Mesodermal cell (in vitro differentiated cells): ENCODE results near the gene CAMK2A. TPM values are rescaled to one million over a fixed set of nuclear protein-coding genes. Genes with fewer than 3 reads are reported as not detected.

Experiments used
- H3K27ac ChIP-seq: 2 replicates; pipeline ENCODE4 v1.7.0; 2013; ENCODE audit warnings: mild to moderate bottlenecking, low read depth, low read length, moderate library complexity; ENCODE audit not compliant: severe bottlenecking
- H3K36me3 ChIP-seq: 2 replicates; pipeline ENCODE4 v1.7.1; 2013; ENCODE audit warnings: mild to moderate bottlenecking, low read length, moderate library complexity; ENCODE audit not compliant: control insufficient read depth, insufficient read depth
- H3K4me1 ChIP-seq: one replicate; pipeline ENCODE4 v1.7.1; 2013; ENCODE audit warnings: mild to moderate bottlenecking, low read length; ENCODE audit not compliant: insufficient read depth, control insufficient read depth, poor library complexity, severe bottlenecking
- H3K4me3 ChIP-seq: 2 replicates; pipeline ENCODE4 v1.7.0; 2013; ENCODE audit warnings: low read length, control low read depth, mild to moderate bottlenecking; ENCODE audit not compliant: insufficient read depth, poor library complexity, severe bottlenecking; ENCODE audit errors: extremely low read depth
- H3K9me3 ChIP-seq: 2 replicates; pipeline ENCODE4 v1.7.1; 2013; ENCODE audit warnings: mild to moderate bottlenecking, low read length, moderate library complexity; ENCODE audit not compliant: control insufficient read depth
- WGBS, 2 experiments: methylation state at CpG; one replicate each; pipeline ENCODE4 v1.1.5; 2013; ENCODE audit warnings: missing lambda C conversion rate in 2 of 2; ENCODE audit not compliant: insufficient coverage in 2 of 2; 5-methylcytosine and 5-hydroxymethylcytosine counted together
- polyA plus RNA-seq, 2 experiments: library from polyadenylated mRNA; stranded (reverse); fragments of 50-300 nt; gene quantifications; one replicate each; pipeline ENCODE4 v1.2.3, GENCODE V29; 2013

The CAMK2A gene
- polyA plus RNA-seq (2013, experiment 1 of 2) = 1.5 TPM
- polyA plus RNA-seq (2013, experiment 2 of 2) = 1.5 TPM

DNA sequence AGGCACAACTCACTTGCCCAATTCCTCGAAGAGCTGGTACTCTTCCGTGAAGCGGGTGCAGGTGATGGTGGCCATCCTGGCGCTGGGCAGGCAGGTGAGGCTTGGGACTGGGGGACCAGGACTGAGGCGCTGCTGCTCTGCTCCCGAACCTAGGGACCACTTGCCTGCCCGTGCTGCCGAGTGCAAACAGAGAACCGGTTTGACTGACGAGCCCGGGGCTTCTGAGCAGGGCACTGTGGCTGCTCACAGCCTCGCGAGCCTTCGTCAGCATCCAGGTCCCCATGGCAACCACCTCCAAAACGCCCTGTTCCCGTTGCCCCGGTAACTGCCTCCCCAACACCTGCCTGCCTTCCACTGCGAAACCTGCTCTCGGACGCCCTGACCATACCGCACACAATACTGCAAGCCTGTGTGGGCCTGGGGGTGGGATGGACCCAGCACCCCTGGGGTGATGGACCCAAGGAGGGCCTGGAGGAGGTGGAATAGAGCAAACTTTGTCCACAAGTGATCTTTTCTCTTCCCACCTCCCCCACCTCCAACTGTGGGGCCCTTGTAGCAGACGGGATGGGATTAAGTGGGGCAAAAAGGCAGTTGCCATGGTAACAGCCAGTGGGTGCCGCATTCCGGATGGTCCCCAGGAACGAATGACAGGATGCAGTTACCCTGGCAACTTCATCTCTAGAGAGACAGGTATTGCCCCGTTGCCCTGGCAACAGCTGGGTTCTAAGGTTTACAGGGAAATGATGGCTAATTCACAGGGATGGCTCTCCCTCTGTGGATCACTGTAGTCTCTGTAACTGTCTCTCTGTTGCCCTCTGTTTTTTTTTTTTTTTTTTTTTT lies at the start of gene CAMK2A:
TSS of gene CAMK2A (minus strand) at position 223 of the 840 bp plus-strand sequence. CDS start at position 75, 148 bp downstream.
- Histone ChIP-seq H3K9me3 (no peaks in the 10 kb centered on the region), H3K4me3 (no peak within 1 kb of the TSS), H3K4me1 (peaks cover 15% of the 10 kb centered on the region), H3K27ac (no peak within 1 kb of the TSS), H3K36me3 (no peaks in the 10 kb centered on the region)
- 67 to 79% methylated on average over 18 to 21 of the region's 26 CpGs for WGBS, 2 experiments

DNA sequence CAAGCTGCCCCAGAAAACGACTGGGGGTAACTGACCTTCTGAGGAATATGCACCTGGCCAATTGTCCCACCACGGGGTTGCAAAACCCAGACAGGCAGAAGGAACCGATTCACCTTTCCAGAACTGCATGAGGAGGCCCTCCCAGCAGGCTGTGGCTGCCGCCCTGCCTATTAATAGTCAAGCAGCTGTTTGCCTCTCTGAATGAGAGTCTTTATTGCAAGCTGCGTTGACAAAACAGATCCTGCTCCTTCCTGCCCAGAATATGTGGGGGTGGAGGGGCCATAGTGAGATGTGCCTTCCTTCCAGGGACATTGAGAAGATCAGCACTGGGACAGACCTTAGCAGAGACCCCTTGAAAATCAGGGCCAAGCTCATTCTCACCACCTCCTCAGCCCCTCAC lies 49.6 kb upstream of the CAMK2A start:
- WGBS, 2 experiments = 77 to 80% methylated on average over 5 of the region's 5 CpGs
- Histone ChIP-seq H3K36me3 (no peaks in the 10 kb centered on the region), H3K9me3 (no peaks in the 10 kb centered on the region), H3K27ac (no peak overlapping the region), H3K4me3 (no peak overlapping the region), H3K4me1 (peaks cover 9% of the 10 kb centered on the region)

DNA sequence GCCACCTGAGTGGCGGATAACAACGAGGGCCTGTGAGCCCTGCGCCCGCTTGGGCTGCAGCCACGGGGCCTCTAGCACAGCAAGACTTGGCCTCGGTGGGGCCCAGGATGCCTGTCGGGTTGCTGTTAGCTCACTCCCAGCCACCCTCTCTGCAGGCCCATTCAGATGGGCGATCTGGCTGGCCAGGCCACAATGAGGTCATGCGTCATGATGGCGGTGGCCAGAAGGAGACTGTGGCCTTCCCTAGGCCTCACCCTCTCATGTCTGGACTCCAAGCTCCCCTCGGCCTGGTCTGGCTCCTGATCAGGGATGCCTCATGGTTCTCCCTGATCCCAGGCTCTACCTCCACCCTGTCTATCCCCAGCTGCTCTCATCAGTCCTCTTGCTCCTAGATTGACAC lies 49.0 kb upstream of the CAMK2A start:
- no peaks in the 10 kb centered on the region for H3K36me3 ChIP-seq
- H3K4me3 ChIP-seq = no peak overlapping the region
- H3K27ac ChIP-seq = no peak overlapping the region
- peaks cover 9% of the 10 kb centered on the region for H3K4me1 ChIP-seq
- 95 to 97% methylated on average over 11 of the region's 11 CpGs for WGBS, 2 experiments
- H3K9me3 ChIP-seq = no peaks in the 10 kb centered on the region

DNA sequence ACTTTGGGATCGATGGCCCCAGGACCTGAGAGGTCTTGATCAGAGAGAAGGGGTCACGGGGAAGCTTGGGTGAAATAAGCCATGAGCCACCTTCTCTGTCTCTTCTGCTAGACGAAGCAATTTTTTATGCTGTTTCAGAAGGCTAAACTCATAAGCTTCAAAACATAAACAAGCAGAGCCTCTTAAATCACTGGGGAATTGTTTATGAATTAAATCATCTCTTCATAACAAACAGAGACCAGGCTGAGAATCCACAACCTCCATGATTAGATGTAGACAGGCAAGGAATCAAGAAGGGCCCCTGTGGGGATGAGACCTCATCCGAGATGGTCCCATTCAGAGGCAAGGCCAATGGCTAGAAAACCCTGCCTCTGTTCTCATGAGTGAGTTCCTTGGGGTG lies 46.2 kb upstream of the CAMK2A start:
- 81 to 95% methylated on average over 2 to 4 of the region's 4 CpGs for WGBS, 2 experiments
- Histone ChIP-seq H3K4me1 (peaks cover 9% of the 10 kb centered on the region), H3K36me3 (no peaks in the 10 kb centered on the region), H3K9me3 (no peaks in the 10 kb centered on the region), H3K27ac (no peak overlapping the region), H3K4me3 (no peak overlapping the region)

DNA sequence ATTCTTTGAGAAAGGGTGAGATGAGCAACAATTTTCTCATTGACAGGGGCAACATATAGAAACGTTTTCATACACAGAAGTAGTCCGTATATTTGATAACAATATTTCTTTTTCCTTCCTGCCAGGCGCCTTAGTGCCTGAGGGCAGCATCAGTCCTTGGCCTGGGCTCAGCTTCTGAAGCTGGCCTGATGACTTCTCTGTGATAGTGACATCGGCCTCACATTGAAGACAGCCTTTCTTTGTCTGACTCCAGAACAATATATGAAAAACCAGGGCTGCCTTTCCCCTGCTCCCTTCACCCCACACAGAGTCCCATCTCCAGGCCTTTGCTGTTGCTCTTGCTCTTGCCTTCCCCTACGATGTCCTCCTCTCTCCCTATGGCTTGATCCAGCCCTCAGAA lies 43.8 kb upstream of the CAMK2A start:
- no peak overlapping the region for H3K4me3 ChIP-seq
- WGBS, 2 experiments = 73 to 94% methylated on average over 4 to 5 of the region's 5 CpGs

DNA sequence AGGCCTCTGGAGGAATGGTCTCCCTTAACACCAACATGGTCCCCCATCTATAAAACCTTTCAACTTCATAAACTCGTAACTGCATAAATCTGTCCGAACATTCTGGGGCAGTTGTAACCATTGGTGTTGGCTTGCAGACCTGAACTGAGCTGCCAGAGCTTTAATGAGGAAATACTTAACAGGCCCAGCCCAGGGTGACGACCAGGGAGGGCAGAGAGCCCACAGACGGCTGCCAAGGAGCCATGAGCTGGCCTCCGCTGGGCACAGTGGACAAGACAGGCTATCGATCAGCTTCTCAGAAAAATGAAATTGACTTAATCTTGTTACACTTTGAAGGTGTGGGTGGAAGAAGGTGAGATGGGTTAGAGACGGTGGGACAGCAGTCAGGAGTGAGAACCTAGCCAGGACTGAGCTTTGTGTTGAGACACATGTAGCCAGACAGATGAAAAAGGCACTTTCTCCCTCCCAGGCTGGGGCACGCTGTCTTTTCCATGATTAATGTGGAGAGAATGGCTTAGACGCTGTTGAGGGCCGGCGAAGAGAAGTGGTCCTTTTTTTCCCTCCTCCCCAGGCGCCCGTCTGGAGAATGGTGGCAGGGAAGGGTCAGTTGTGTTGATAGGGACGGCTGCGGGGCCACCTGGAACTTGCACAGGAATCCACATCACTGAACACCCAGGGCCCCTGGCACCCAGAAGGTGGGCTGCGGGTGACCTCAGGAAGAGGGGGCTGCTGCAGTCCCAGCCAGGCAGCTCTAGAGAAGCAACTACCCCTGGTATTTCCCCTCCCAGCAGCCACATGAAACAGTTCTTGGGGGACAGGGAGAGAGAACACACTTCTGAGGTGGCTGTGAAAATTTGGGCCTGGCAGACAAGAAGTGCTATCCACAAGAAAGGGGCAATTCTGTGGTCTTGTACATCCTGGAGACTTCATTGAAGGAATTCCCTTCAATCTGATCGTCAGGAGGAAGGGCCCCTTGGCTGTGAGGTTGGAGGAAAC lies 40.6 kb upstream of the CAMK2A start:
- Histone ChIP-seq H3K4me3 (no peak overlapping the region), H3K4me1 (peaks cover 17% of the 10 kb centered on the region), H3K36me3 (no peaks in the 10 kb centered on the region), H3K27ac (no peak overlapping the region), H3K9me3 (no peaks in the 10 kb centered on the region)
- WGBS, 2 experiments = 90 to 99% methylated on average over 8 to 12 of the region's 17 CpGs

More for the DNA sequence above, 43.8 kb upstream of the CAMK2A start:
- Histone ChIP-seq H3K9me3 (no peaks in the 10 kb centered on the region), H3K36me3 (no peaks in the 10 kb centered on the region), H3K4me1 (no peaks in the 10 kb centered on the region), H3K27ac (no peak overlapping the region)

DNA sequence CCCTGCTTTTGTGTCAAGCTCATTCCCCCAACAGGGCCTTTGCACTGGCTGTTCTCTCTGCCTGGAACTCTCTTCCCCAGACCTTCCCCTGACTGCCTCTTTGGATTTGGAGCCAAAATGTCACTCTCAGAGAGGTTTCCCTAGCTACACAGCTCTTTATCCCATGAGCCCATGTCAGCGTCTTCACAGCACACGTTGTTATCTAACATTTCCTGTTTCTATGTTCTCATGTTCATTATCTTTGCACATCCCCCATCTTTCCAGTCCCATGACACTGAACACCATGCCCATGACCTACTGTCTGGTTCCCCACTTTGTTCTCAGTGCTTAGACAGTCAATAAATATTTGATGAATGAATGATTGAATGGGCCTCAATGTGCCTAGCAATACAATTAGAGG lies 39.5 kb upstream of the CAMK2A start:
- peaks cover 17% of the 10 kb centered on the region for H3K4me1 ChIP-seq

DNA sequence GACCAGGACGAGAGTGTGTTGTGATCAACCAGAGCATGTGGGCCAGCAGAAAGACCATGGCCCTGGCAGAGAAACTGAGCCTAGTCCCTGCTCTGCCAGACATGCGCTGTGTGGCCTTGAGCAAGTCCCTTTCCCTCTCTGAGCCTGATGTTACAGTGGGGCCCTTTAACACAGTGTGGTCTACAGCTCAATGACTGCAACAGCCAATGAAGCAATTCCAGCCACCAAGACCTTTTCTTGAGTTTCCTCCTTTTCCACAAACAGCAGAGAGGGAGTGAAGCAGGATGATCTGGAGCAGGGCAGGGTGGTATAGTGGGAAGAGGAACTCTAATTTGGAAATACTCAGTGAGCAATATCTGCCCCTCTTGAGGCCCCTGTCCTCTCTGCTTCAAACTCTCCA lies 38.9 kb upstream of the CAMK2A start:
- no peaks in the 10 kb centered on the region for H3K9me3 ChIP-seq
- no peak overlapping the region for H3K4me3 ChIP-seq
- 91 to 93% methylated on average over 2 of the region's 2 CpGs for WGBS, 2 experiments
- peaks cover 17% of the 10 kb centered on the region for H3K4me1 ChIP-seq
- H3K27ac ChIP-seq = no peak overlapping the region
- no peaks in the 10 kb centered on the region for H3K36me3 ChIP-seq

More for the DNA sequence above, 39.5 kb upstream of the CAMK2A start:
- WGBS, 2 experiments = 75 to 97% methylated on average over 2 of the region's 2 CpGs
- Histone ChIP-seq H3K9me3 (no peaks in the 10 kb centered on the region), H3K27ac (no peak overlapping the region), H3K4me3 (no peak overlapping the region), H3K36me3 (no peaks in the 10 kb centered on the region)

DNA sequence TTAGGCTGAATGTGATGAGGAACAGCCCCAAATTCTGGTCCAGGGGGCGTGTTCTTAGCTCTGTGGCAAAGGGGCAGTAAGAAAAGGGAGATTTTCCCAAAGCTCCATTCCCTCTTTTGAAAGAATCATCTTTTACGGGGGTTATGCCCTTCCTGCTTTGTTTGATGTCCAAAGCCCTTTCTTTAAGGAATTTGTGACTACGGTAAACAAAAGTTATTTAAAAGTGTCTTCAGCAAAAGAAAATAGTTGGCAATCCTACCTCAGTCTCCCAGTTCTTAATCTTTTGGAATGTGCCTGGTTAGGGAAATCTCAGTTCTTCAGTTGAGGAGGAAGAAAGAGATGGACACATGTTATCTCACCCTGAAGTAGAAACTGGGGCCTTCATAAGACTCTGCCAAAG lies 37.6 kb upstream of the CAMK2A start:
- H3K4me3 ChIP-seq = no peak overlapping the region
- 67% methylated on average over 1 of the region's 3 CpGs; no CpG with 5 or more reads in 1 of the 2 experiments for WGBS, 2 experiments
- peak overlapping the region; percentile 59 for H3K27ac ChIP-seq
- no peaks in the 10 kb centered on the region for H3K9me3 ChIP-seq
- peaks cover 17% of the 10 kb centered on the region for H3K4me1 ChIP-seq
- H3K36me3 ChIP-seq = no peaks in the 10 kb centered on the region

DNA sequence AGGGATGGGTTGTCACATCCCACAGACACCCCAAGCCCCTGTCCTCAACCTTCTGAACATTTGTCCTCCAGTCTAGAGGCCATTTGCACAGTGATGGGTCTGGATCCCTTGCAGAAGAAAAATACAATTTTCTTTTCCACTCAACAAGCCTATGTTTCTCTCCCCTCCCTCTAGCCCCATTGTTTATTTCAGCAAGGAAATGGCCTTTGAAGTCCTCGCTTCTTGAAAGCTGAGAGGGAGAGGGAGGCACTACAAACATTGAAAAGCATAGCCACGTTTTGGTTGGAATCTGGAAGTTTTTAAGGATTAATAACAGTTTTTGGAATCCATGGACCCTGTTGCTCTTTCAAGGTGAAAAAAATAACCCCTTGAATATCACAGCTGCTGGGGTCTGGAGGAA lies 37.1 kb upstream of the CAMK2A start:
- H3K4me3 ChIP-seq = no peak overlapping the region
- H3K4me1 ChIP-seq = peaks cover 17% of the 10 kb centered on the region
- peak overlapping the region; percentile 59 for H3K27ac ChIP-seq
- H3K36me3 ChIP-seq = no peaks in the 10 kb centered on the region
- no CpG with 5 or more reads among the region's 2 CpGs for WGBS, 2 experiments
- H3K9me3 ChIP-seq = no peaks in the 10 kb centered on the region
